HG03025 (cell line): ENCODE measurements around the gene CEP63.

Experiments used
- ATAC-seq: cut with Tn5 transposase; IDR thresholded peaks from one replicate; pipeline ENCODE4 v1.9.1; 2021; ENCODE audit warnings: mild to moderate bottlenecking, moderate library complexity; ENCODE audit not compliant: unreplicated experiment, low FRiP score

Gene CEP63

DNA sequence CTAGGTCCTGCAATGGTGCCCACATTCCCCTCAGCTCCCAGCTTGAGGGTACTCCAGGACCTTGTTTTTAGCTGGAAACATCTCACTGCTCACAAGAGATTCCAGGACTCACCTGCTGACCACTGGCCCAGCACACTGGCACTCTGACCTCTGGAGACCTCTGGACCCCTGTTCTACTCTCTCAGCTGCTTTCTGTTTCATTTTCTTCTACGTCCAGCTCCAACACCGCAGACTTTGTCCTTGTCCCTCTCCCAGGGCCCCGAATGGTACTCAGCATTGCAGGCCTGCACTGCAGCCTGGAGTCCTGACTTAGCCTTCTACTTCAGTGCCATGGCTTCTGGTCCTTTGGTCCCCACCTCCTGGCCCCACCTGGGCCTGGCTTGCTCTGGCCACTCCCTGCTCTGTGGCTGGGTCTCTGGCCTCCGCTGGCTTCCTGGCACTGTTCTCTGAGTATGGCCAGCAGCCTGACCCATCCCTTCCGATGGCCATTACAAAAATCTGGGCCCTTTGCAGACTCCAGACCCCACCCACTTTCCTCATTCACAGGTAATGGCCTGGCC, 137.0 kb downstream of the CEP63 start:
- ATAC-seq: no peak

DNA sequence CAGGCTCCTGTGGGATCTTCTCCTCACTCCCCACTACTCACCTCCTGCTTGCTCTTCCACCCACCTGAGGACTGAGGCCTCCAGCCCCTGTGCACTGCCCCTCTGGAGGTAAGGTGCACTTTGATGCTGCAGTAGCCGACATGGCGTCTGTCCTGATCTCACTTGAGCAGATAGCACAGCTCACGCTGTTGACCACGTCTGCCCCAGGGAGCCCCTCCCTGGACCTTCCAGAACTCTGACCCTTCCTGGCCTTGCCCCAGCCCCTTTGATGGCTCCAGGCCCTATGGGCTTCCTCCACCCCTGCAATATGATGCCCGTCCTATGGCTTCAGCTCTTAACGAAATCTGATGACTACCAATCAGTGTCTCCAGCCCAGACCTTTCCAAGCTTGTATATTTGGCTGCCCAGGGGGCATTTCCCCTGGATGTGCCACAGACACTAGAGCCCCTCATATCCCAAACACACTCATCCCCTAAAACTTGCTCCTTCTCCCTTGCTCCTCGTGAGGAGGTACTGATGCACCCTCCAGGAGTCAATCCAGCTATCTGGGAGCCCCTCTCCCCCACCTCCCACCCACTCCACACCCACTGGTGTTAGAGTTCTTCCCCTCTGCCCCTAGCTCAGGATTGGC, 137.9 kb downstream of the CEP63 start:
- ATAC-seq: no peak
